ENCODE measurements around the gene DNAJC5G. TPM values are rescaled to one million over a fixed set of nuclear protein-coding genes. Genes with fewer than 3 reads are reported as not detected.

DNAJC5G gene
- total RNA-seq (2014; rRNA removed) (not detected in 2 replicates), Bru-seq, nascent RNA (percentile 17 among the genes with signal in this experiment), BruChase-seq, experiment 1, labeled RNA remaining after a 6-hour chase (not detected), BruChase-seq, experiment 2, labeled RNA remaining after a 2-hour chase (not detected)
- long read RNA-seq: 0 reads

- no peak for ATAC-seq
- Histone ChIP-seq H2AFZ (ENCODE audit: low read length) (no peak within 1 kb of the TSS), H3K79me2 (ENCODE audit: low read length) (no peaks in the 10 kb centered on the region), H3K4me1 (ENCODE audit: insufficient read depth, low read length) (no peaks in the 10 kb centered on the region), H3K4me3 (ENCODE audit: low read length) (no peak within 1 kb of the TSS), H3K9ac (ENCODE audit: low read length) (no peak within 1 kb of the TSS), H3F3A (ENCODE audit: low read length, unreplicated experiment) (no peaks in the 10 kb centered on the region), H3K36me3 (ENCODE audit: low read depth, low read length) (no peaks in the 10 kb centered on the region), H3K27me3 (ENCODE audit: low read length) (no peaks in the 10 kb centered on the region), H4K20me1 (ENCODE audit: low read length) (no peaks in the 10 kb centered on the region), H3K27ac (ENCODE audit: low read length) (no peak within 1 kb of the TSS), H3K9me3 (ENCODE audit: low read length) (no peaks in the 10 kb centered on the region), H3K4me2 (ENCODE audit: low read length) (no peak within 1 kb of the TSS), H3K9me2 (replicated peaks; ENCODE audit: low read length) (no peaks in the 10 kb centered on the region)
- no TSS peak for BruUV-seq (replicated peaks)
- intact Hi-C loops (cut with micrococcal nuclease): no loop called here
- POLR2A ChIA-PET (ENCODE audit: unreplicated experiment): no interaction called here
- no peak for DNase-seq
- TF ChIP-seq EZH2 (IDR thresholded peaks at IDR 0.05; ENCODE audit: low read length, unreplicated experiment) (no peak), EZH2phosphoT487 (IDR thresholded peaks at IDR 0.05; ENCODE audit: borderline replicate concordance, low read length) (no peak), CTCF (conservative IDR thresholded peaks at IDR 0.05; ENCODE audit: low read depth, low read length) (no peak)
- CTCF ChIA-PET: interaction anchor here (0.6 kb wide), 1 partner anchor 45 kb away, joined by 3 read pairs; no protein-coding TSS in a partner anchor
These were observed at the start of gene DNAJC5G for GRCh38 chr2:27275211-27276150. TSS of gene DNAJC5G (plus strand) at chr2:27275433. CDS start at chr2:27276729, 1,296 bp downstream.

GRCh38 chr2:27225526-27225925 lies 49.7 kb upstream of the DNAJC5G start:
- intact Hi-C loops (cut with micrococcal nuclease): no loop called here

More at GRCh38 chr2:27225526-27225925, 49.7 kb upstream of the DNAJC5G start:
- Histone ChIP-seq H3K9ac (ENCODE audit: low read length) (no peak overlapping the region), H3K4me3 (ENCODE audit: low read length) (no peak overlapping the region), H3K36me3 (ENCODE audit: low read depth, low read length) (peaks cover 66% of the 10 kb centered on the region), H3K79me2 (ENCODE audit: low read length) (no peaks in the 10 kb centered on the region), H3F3A (ENCODE audit: low read length, unreplicated experiment) (no peaks in the 10 kb centered on the region), H3K4me1 (ENCODE audit: insufficient read depth, low read length) (no peaks in the 10 kb centered on the region), H3K4me2 (ENCODE audit: low read length) (no peak overlapping the region), H4K20me1 (ENCODE audit: low read length) (0 out of 2 replicates have a peak, but pooled peaks cover 3% of the 10 kb centered on the region), H2AFZ (ENCODE audit: low read length) (no peak overlapping the region), H3K9me2 (replicated peaks; ENCODE audit: low read length) (no peaks in the 10 kb centered on the region), H3K9me3 (ENCODE audit: low read length) (no peaks in the 10 kb centered on the region), H3K27me3 (ENCODE audit: low read length) (no peaks in the 10 kb centered on the region), H3K27ac (ENCODE audit: low read length) (no peak overlapping the region)
- CTCF ChIA-PET: no interaction called here
- TF ChIP-seq CTCF (conservative IDR thresholded peaks at IDR 0.05; ENCODE audit: low read depth, low read length) (no peak), EZH2 (IDR thresholded peaks at IDR 0.05; ENCODE audit: low read length, unreplicated experiment) (no peak), EZH2phosphoT487 (IDR thresholded peaks at IDR 0.05; ENCODE audit: borderline replicate concordance, low read length) (no peak)
- no peak for DNase-seq
- ATAC-seq: no peak
- BruUV-seq (replicated peaks): no TSS peak
- POLR2A ChIA-PET (ENCODE audit: unreplicated experiment): no interaction called here

All from PC-3 (cell line).